Endothelial cell of umbilical vein (primary cell): ENCODE data around the gene PODNL1. TPM values are rescaled to one million over a fixed set of nuclear protein-coding genes. Genes with fewer than 3 reads are reported as not detected.

ENCODE experiments used
- BruUV-seq: library from RNA; stranded (reverse); fragments of 400-500 nt; replicated peaks from 2 replicates; lab custom pipeline; 2021; lab: Mats Ljungman, UMichigan
- CTCF ChIA-PET: fragments of 300-600, 350-600 bp; sonication (Branson Sonifier 250); formaldehyde crosslinking; loops from one replicate; lab custom pipeline; 2021; ENCODE audit warnings: antibody characterized with exemption, inconsistent platforms; lab: Charles Lee
- POLR2A ChIA-PET: fragments of 300-600, 350-600 bp; sonication (Branson Sonifier 250); formaldehyde crosslinking; loops from one replicate; lab custom pipeline; 2021; ENCODE audit warnings: antibody characterized with exemption, inconsistent platforms; lab: Charles Lee
- DNase-seq: peaks from one replicate; pipeline ENCODE4 v3.0.0-alpha.2; 2011; ENCODE audit warnings: low read depth, low spot score
- FAIRE-seq: peaks from 2 replicates; lab custom pipeline; 2011; peaks lifted over from hg19 to GRCh38; lab: Jason Lieb, UNC
- H2AFZ ChIP-seq: 2 replicates; pipeline ENCODE4 v1.6.0; 2012; ENCODE audit warnings: low read depth, low read length, control low read depth, inconsistent platforms
- H3K27ac ChIP-seq: 2 replicates; pipeline ENCODE4 v1.5.1; 2011; ENCODE audit warnings: low read depth, mild to moderate bottlenecking, control low read depth, low read length, moderate library complexity; ENCODE audit not compliant: insufficient read depth
- H3K27me3 ChIP-seq, 2 experiments: 2 replicates each; pipeline versions ENCODE4 v1.6.0 to v1.6.1; 2011; ENCODE audit warnings: low read length in 2 of 2, mixed read lengths in 1 of 2; ENCODE audit not compliant: control insufficient read depth in 2 of 2, insufficient read depth in 2 of 2
- H3K36me3 ChIP-seq, 2 experiments: 2 replicates in 1 of 2; 3 replicates in 1 of 2; pipeline ENCODE4 v1.5.1; 2011; ENCODE audit warnings: low read length in 2 of 2, mild to moderate bottlenecking in 1 of 2, moderate library complexity in 1 of 2; ENCODE audit not compliant: control insufficient read depth in 2 of 2, insufficient read depth in 2 of 2; ENCODE audit errors: extremely low read depth in 1 of 2
- H3K4me1 ChIP-seq: 3 replicates; pipeline ENCODE4 v1.5.1; 2011; ENCODE audit warnings: mild to moderate bottlenecking, low read length; ENCODE audit not compliant: control insufficient read depth, insufficient read depth; ENCODE audit errors: extremely low read depth
- H3K4me2 ChIP-seq: 2 replicates; pipeline ENCODE4 v1.6.1; 2011; ENCODE audit warnings: low read length, control low read depth, mixed read lengths; ENCODE audit not compliant: insufficient read depth
- H3K4me3 ChIP-seq, 3 experiments: fragments of 200-600 bp in 1 of 3; sonication (generic), shearing (Covaris generic) in 1 of 3; replicated peaks in 1 of 3; 2 replicates each; pipeline ENCODE4 v1.5.1; 2011 to 2016; ENCODE audit warnings: control low read depth in 3 of 3, low read length in 3 of 3, mild to moderate bottlenecking in 2 of 3, inconsistent platforms in 1 of 3, low read depth in 1 of 3, moderate library complexity in 1 of 3; ENCODE audit not compliant: insufficient read depth in 1 of 3
- H3K79me2 ChIP-seq: 2 replicates; pipeline ENCODE4 v1.6.0; 2012; ENCODE audit warnings: low read length, inconsistent platforms; ENCODE audit not compliant: control insufficient read depth, insufficient read depth
- H3K9ac ChIP-seq: replicated peaks from 2 replicates; pipeline ENCODE3; 2011; ENCODE audit warnings: low read length, control low read depth; ENCODE audit not compliant: insufficient read depth; ENCODE audit errors: extremely low read depth
- H3K9me1 ChIP-seq: replicated peaks from 3 replicates; pipeline ENCODE4 v1.6.0; 2011; ENCODE audit warnings: mild to moderate bottlenecking, low read length; ENCODE audit not compliant: control insufficient read depth, insufficient read depth; ENCODE audit errors: extremely low read depth
- H3K9me3 ChIP-seq: replicated peaks from 2 replicates; pipeline ENCODE4 v1.5.1; 2012; ENCODE audit warnings: low read length, inconsistent platforms; ENCODE audit not compliant: control insufficient read depth, insufficient read depth
- H4K20me1 ChIP-seq: replicated peaks from 2 replicates; pipeline ENCODE3; 2011; ENCODE audit warnings: mild to moderate bottlenecking, low read length; ENCODE audit not compliant: control insufficient read depth, insufficient read depth; ENCODE audit errors: extremely low read depth
- CTCF ChIP-seq, 2 donors: IDR thresholded peaks; 1 replicate in 1 of 2; 2 replicates in 1 of 2; pipeline ENCODE4 v1.5.1; 2011; ENCODE audit warnings: low read length in 2 of 2, mild to moderate bottlenecking in 2 of 2, moderate library complexity in 2 of 2, control low read depth in 1 of 2, inconsistent platforms in 1 of 2, low read depth in 1 of 2; ENCODE audit not compliant: insufficient read depth in 1 of 2; ENCODE audit errors: extremely low read depth in 1 of 2
- EZH2 ChIP-seq: IDR thresholded peaks from 2 replicates; pipeline ENCODE4 v1.6.1; 2012; ENCODE audit warnings: borderline replicate concordance, low read depth, mild to moderate bottlenecking, moderate library complexity, low read length, inconsistent platforms; ENCODE audit not compliant: severe bottlenecking
- FOS ChIP-seq: IDR thresholded peaks from 2 replicates; pipeline ENCODE4 v1.6.1; 2011; ENCODE audit warnings: mild to moderate bottlenecking, low read length, moderate library complexity, borderline replicate concordance; ENCODE audit not compliant: insufficient read depth
- GATA2 ChIP-seq: IDR thresholded peaks from 2 replicates; pipeline ENCODE4 v1.7.0; 2011; ENCODE audit warnings: low read depth, mild to moderate bottlenecking, moderate library complexity, mixed read lengths, low read length; ENCODE audit not compliant: insufficient read length, insufficient read depth
- JUN ChIP-seq: IDR thresholded peaks from 2 replicates; pipeline ENCODE4 v1.6.1; 2011; ENCODE audit warnings: borderline replicate concordance, low read depth; ENCODE audit not compliant: insufficient read length, insufficient read depth
- MAX ChIP-seq: IDR thresholded peaks from 2 replicates; pipeline ENCODE4 v1.6.1; 2011; ENCODE audit not compliant: insufficient read depth, insufficient read length
- MYC ChIP-seq: IDR thresholded peaks from one replicate; pipeline ENCODE4 v1.6.1; 2011; ENCODE audit warnings: mild to moderate bottlenecking, low read depth, low read length
- POLR2A ChIP-seq: IDR thresholded peaks from 2 replicates; pipeline ENCODE4 v1.6.1; 2012; ENCODE audit warnings: low read depth, mild to moderate bottlenecking, control low read depth, low read length
- POLR2AphosphoS5 ChIP-seq: IDR thresholded peaks from 2 replicates; pipeline ENCODE4 v1.6.1; 2012; ENCODE audit warnings: low read depth, mild to moderate bottlenecking, control low read depth, low read length, moderate library complexity; ENCODE audit not compliant: insufficient read depth
- dilution Hi-C: fragments of 300-500 bp; cut with MboI; formaldehyde crosslinking; loops from one replicate; pipeline ENCODE4 v1.15.0; 2019; ENCODE audit warnings: low sequenced_read_pairs; ENCODE audit not compliant: extremely low pct_ligation_motif_present
- intact Hi-C: fragments of 100-400 bp; cut with micrococcal nuclease; formaldehyde crosslinking; loops from one replicate; pipeline ENCODE4 v1.10.0; 2022
- polyA plus RNA-seq, 4 experiments: library from polyadenylated mRNA; depleted of rRNA in 3 of 4; stranded (reverse) in 3 of 4; unstranded in 1 of 4; fragments of >200 nt; gene quantifications; 2 replicates each; pipeline versions ENCODE4 v1.2.1 to v1.2.3, GENCODE V29; 2011 to 2012; ENCODE audit warnings: missing spikeins in 1 of 4
- total RNA-seq: library from RNA; stranded (reverse); gene quantifications from 2 replicates; pipeline ENCODE4 v1.2.3, GENCODE V29; 2021

The PODNL1 gene
- total and polyA plus RNA-seq, 2 donors (not counting 3 experiments of a cell fraction or from before 2014, with no cell fraction given) = 0.21 TPM; not detected in 1

GRCh38 chr19:13968999-13969398 is 30.8 kb upstream of the PODNL1 start:
- Histone ChIP-seq H3K79me2 (no peaks in the 10 kb centered on the region), H3K27ac (no peak overlapping the region), H3K9me3 (no peaks in the 10 kb centered on the region), H3K36me3 (peaks cover 0 to 30% of the 10 kb centered on the region in 2 experiments), H3K4me2 (no peak overlapping the region), H3K4me1 (no peaks in the 10 kb centered on the region), H3K27me3 (no peaks in the 10 kb centered on the region), H3K9ac (no peak overlapping the region), H3K9me1 (no peaks in the 10 kb centered on the region), H3K4me3 (no peak overlapping the region), H2AFZ (no peak overlapping the region), H4K20me1 (no peaks in the 10 kb centered on the region)
- FAIRE-seq (no peak), DNase-seq (no peak)
- no peak for TF ChIP-seq POLR2AphosphoS5
- no peak for TF ChIP-seq MYC
- no peak for TF ChIP-seq GATA2
- TF ChIP-seq EZH2 = no peak
- no peak for TF ChIP-seq JUN
- no peak for TF ChIP-seq FOS
- TF ChIP-seq POLR2A = no peak
- BruUV-seq = no TSS peak
- POLR2A ChIA-PET = no interaction called here
- dilution Hi-C loops (no loop called here), intact Hi-C loops (no loop called here)
- CTCF ChIA-PET = interaction anchor here (1.6 kb wide), 1 partner anchor 79 kb away, joined by 4 read pairs; no protein-coding TSS in a partner anchor

- BruUV-seq = no TSS peak
- CTCF ChIA-PET = no interaction called here
Measured at GRCh38 chr19:13968383-13968935, 30.2 kb upstream of the PODNL1 start.

More at GRCh38 chr19:13968383-13968935, 30.2 kb upstream of the PODNL1 start:
- no peak overlapping the region for H3K4me2 ChIP-seq
- peaks cover 0 to 30% of the 10 kb centered on the region in 2 experiments for H3K36me3 ChIP-seq
- H3K9ac ChIP-seq = no peak overlapping the region
- no peaks in the 10 kb centered on the region for H3K9me1 ChIP-seq
- no peaks in the 10 kb centered on the region for H3K27me3 ChIP-seq
- POLR2A ChIA-PET = no interaction called here
- FAIRE-seq = no peak
- H3K4me3 ChIP-seq = no peak overlapping the region
- TF ChIP-seq JUN (no peak), GATA2 (no peak), MAX (no peak), CTCF (IDR thresholded peaks at IDR 0.05; ENCODE audit: extremely low read depth in 1 of 2, insufficient read depth in 1 of 2, low read depth in 1 of 2, low read length in 2 of 2) (no peak), MYC (no peak), EZH2 (no peak), FOS (no peak), POLR2A (no peak), POLR2AphosphoS5 (no peak)
- intact Hi-C loops = no loop called here
- H2AFZ ChIP-seq = no peak overlapping the region
- DNase-seq = no peak
- H4K20me1 ChIP-seq = no peaks in the 10 kb centered on the region
- H3K9me3 ChIP-seq = no peaks in the 10 kb centered on the region
- H3K4me1 ChIP-seq = no peaks in the 10 kb centered on the region
- H3K27ac ChIP-seq = no peak overlapping the region
- H3K79me2 ChIP-seq = no peaks in the 10 kb centered on the region
- dilution Hi-C loops = no loop called here
